ENCODE data around the gene OR52A1. TPM values are rescaled to one million over a fixed set of nuclear protein-coding genes. Genes with fewer than 3 reads are reported as not detected.

Gene OR52A1
- total and polyA plus RNA-seq, 9 of the 15 experiments (the other 6 are each of a cell fraction or from before 2014, with no cell fraction given): under 0.01 to 0.33 (median 0.13) TPM; not detected in 3

DNA sequence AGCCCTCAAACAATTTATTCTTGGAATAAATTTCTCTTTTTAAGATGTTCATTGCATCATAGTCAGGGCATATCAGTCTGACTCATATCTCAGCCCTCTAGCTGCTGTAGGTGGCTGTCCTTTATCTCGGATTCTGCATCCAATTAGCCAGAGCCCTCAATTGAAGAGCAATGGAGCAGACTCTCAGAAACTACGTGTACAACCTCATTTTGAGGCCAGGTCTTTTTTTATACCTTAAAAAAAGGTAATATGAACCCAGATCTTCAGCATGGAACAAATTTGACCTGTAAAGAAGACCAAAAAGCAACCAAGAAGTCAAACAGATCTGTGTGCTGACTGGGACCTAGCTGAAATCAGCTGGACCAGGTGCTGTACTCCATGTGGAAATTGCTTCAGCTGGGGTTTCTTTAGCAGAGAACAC lies 25.1 kb downstream of the OR52A1 start:
- intact Hi-C loops (cut with micrococcal nuclease) (loop anchor here (5.0 to 10.0 kb wide), 2 partner anchors 468 to 505 kb away; partner anchors contain the start of gene TRIM6), in situ Hi-C loops (cut with MboI) (no loop called here)
- ChIA-PET POLR2A (interaction anchor here (0.6 to 1.4 kb wide), 11 partner anchors 8 to 213 kb away, joined by 3 to 4 read pairs (median 3); partner anchors contain the start of genes HBE1 and OR52A5), CTCF (ENCODE audit: low intra/inter-chr PET ratio) (interaction anchor here (0.5 to 1.3 kb wide), 2 partner anchors 70 to 160 kb away, joined by 3 to 4 read pairs; no protein-coding TSS in a partner anchor)
- H3K36me3 ChIP-seq (ENCODE audit: control insufficient read depth, insufficient read depth, low read length): no peaks in the 10 kb centered on the region
- H3K9ac ChIP-seq (ENCODE audit: insufficient read depth in 1 of 2, low read depth in 2 of 2, low read length in 2 of 2): peak overlapping the region in 1 of 2 experiments; percentile 68; a peak in 2 of 4 replicates
- peaks cover 16% of the 10 kb centered on the region; the same call in 2 of the 3 replicates for H3K79me2 ChIP-seq (ENCODE audit: control insufficient read depth, insufficient read depth, low read length)
- 0% methylated on average over 2 of the region's 2 CpGs for WGBS (ENCODE audit: insufficient coverage, low coverage, missing lambda C conversion rate)
- H3K27me3 ChIP-seq (ENCODE audit: control insufficient read depth in 2 of 2, insufficient read depth in 2 of 2, low read length in 2 of 2): no peaks in the 10 kb centered on the region
- FAIRE-seq (peak; percentile 80), ATAC-seq (peak; percentile 90), DNase-seq (ENCODE audit: extremely low read depth in 1 of 4, low spot score in 3 of 4) (peak; percentile 30 to 83 (median 50))
- no peaks in the 10 kb centered on the region for H3K9me1 ChIP-seq (ENCODE audit: control insufficient read depth, insufficient read depth, low read length)
- no peaks in the 10 kb centered on the region for H4K20me1 ChIP-seq (replicated peaks; ENCODE audit: control insufficient read depth, insufficient read depth, low read length)
- H3K27ac ChIP-seq (ENCODE audit: extremely low read depth, low read depth, low read length): peak overlapping the region; percentile 77
- H3K4me1 ChIP-seq (replicated peaks in 1 of 2; ENCODE audit: control insufficient read depth in 2 of 2, insufficient read depth in 2 of 2, low read length in 2 of 2): peaks cover 5 to 16% of the 10 kb centered on the region in 2 experiments; a peak in 3 of 5 replicates
- no TSS peak for BruUV-seq (replicated peaks)
- peak overlapping the region; percentile 5; the same call in 1 of the 2 replicates for H3K4me3 ChIP-seq
- H3K4me2 ChIP-seq (ENCODE audit: insufficient read depth, low read length): peak overlapping the region; percentile 61
- H2AFZ ChIP-seq (ENCODE audit: low read depth, low read length): peak overlapping the region; percentile 66
- peaks cover 4% of the 10 kb centered on the region; the same call in 1 of the 2 replicates for H3K9me3 ChIP-seq (replicated peaks; ENCODE audit: control insufficient read depth, insufficient read depth, low read depth, low read length)
- peak; percentile 50 for TF ChIP-seq FOXM1 (IDR thresholded peaks at IDR 0.05; ENCODE audit: low read depth)
- no peak for TF ChIP-seq FOXM1 (CRISPR knock-in tag; IDR thresholded peaks at IDR 0.05; ENCODE audit: low read depth)
- no peak for TF ChIP-seq HEY1 (CRISPR knock-in tag; IDR thresholded peaks at IDR 0.05; ENCODE audit: borderline replicate concordance)
- TF ChIP-seq, protein P1, sequence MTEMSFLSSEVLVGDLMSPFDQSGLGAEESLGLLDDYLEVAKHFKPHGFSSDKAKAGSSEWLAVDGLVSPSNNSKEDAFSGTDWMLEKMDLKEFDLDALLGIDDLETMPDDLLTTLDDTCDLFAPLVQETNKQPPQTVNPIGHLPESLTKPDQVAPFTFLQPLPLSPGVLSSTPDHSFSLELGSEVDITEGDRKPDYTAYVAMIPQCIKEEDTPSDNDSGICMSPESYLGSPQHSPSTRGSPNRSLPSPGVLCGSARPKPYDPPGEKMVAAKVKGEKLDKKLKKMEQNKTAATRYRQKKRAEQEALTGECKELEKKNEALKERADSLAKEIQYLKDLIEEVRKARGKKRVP (CRISPR knock-in tag; IDR thresholded peaks at IDR 0.05): peak; percentile 85
- TF ChIP-seq NBN (IDR thresholded peaks at IDR 0.05; ENCODE audit: low read depth): peak; percentile 39; the same call in 1 of the 2 replicates
- TF ChIP-seq, protein P2, sequence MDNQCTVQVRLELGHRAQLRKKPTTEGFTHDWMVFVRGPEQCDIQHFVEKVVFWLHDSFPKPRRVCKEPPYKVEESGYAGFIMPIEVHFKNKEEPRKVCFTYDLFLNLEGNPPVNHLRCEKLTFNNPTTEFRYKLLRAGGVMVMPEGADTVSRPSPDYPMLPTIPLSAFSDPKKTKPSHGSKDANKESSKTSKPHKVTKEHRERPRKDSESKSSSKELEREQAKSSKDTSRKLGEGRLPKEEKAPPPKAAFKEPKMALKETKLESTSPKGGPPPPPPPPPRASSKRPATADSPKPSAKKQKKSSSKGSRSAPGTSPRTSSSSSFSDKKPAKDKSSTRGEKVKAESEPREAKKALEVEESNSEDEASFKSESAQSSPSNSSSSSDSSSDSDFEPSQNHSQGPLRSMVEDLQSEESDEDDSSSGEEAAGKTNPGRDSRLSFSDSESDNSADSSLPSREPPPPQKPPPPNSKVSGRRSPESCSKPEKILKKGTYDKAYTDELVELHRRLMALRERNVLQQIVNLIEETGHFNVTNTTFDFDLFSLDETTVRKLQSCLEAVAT (IDR thresholded peaks at IDR 0.05): 0 out of 4 replicates have a peak, but pooled peaks of 1 of the 2 experiments have one; percentile 44
- 0 out of 2 replicates have a peak, but pooled peaks have one; percentile 38 for TF ChIP-seq SMAD4 (CRISPR knock-in tag; conservative IDR thresholded peaks at IDR 0.05)
- TF ChIP-seq, protein P3, sequence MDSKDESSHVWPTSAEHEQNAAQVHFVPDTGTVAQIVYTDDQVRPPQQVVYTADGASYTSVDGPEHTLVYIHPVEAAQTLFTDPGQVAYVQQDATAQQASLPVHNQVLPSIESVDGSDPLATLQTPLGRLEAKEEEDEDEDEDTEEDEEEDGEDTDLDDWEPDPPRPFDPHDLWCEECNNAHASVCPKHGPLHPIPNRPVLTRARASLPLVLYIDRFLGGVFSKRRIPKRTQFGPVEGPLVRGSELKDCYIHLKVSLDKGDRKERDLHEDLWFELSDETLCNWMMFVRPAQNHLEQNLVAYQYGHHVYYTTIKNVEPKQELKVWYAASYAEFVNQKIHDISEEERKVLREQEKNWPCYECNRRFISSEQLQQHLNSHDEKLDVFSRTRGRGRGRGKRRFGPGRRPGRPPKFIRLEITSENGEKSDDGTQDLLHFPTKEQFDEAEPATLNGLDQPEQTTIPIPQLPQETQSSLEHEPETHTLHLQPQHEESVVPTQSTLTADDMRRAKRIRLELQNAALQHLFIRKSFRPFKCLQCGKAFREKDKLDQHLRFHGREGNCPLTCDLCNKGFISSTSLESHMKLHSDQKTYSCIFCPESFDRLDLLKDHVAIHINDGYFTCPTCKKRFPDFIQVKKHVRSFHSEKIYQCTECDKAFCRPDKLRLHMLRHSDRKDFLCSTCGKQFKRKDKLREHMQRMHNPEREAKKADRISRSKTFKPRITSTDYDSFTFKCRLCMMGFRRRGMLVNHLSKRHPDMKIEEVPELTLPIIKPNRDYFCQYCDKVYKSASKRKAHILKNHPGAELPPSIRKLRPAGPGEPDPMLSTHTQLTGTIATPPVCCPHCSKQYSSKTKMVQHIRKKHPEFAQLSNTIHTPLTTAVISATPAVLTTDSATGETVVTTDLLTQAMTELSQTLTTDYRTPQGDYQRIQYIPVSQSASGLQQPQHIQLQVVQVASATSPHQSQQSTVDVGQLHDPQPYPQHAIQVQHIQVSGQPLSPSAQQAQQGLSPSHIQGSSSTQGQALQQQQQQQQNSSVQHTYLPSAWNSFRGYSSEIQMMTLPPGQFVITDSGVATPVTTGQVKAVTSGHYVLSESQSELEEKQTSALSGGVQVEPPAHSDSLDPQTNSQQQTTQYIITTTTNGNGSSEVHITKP (IDR thresholded peaks at IDR 0.05; ENCODE audit: partially characterized antibody): no peak
- no peak for TF ChIP-seq RBM39 (optimal IDR thresholded peaks at IDR 0.05; ENCODE audit: low read depth, low read length)
- peak; percentile 46 for TF ChIP-seq NEUROD1 (IDR thresholded peaks at IDR 0.05; ENCODE audit: borderline replicate concordance, low read depth, low read length, partially characterized antibody)
- TF ChIP-seq DMBX1 (CRISPR knock-in tag; IDR thresholded peaks at IDR 0.05; ENCODE audit: borderline replicate concordance): peak; percentile 69; the same call in 1 of the 2 replicates
- TF ChIP-seq, protein P4, sequence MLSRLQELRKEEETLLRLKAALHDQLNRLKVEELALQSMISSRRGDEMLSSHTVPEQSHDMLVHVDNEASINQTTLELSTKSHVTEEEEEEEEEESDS (CRISPR knock-in tag; IDR thresholded peaks at IDR 0.05): no peak
- no peak for TF ChIP-seq CBX1 (IDR thresholded peaks at IDR 0.05; ENCODE audit: low read depth)
